GM21381 (cell line): Measurements from ENCODE around the gene RNASE7.
A peak's percentile ranks its signal among the peaks of the same experiment; 100 is the strongest.

Experiments
- ATAC-seq: cut with Tn5 transposase; IDR thresholded peaks from one replicate; pipeline ENCODE4 v1.9.1; 2021; ENCODE audit warnings: mild to moderate bottlenecking, moderate library complexity; ENCODE audit not compliant: unreplicated experiment

Gene RNASE7

DNA sequence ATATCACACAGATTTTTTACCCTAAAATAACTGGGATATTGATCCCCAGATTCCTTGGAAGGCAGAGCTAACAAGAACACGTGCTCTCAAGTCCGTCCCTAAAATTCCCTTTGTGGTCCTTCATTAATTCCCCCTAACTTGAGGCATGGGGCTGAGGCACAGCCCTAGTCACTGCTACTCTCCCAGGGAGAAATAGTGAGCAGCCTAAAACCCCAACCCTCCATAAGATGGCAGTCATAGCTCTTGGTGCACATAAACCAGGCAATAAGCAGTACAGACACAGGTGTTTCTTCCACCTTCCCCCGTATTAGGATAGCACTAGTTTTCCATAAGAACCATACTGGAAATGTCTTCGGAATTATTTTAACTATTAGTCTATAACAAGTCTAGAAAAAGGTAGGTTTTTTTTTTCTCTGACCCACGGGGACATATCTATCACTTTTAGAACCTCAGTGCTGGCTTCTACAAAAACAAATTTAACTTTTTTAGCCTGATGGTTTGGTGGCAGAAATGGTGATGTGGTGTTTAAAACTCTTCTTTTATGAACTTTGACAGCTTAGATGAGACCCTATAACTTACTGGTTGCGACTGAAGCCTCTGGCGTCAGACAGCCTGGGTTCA lies 24.8 kb downstream of the RNASE7 start:
- no peak for ATAC-seq

GRCh38 chr14:21068521-21069387 lies 26.6 kb downstream of the RNASE7 start:
- no peak for ATAC-seq

DNA sequence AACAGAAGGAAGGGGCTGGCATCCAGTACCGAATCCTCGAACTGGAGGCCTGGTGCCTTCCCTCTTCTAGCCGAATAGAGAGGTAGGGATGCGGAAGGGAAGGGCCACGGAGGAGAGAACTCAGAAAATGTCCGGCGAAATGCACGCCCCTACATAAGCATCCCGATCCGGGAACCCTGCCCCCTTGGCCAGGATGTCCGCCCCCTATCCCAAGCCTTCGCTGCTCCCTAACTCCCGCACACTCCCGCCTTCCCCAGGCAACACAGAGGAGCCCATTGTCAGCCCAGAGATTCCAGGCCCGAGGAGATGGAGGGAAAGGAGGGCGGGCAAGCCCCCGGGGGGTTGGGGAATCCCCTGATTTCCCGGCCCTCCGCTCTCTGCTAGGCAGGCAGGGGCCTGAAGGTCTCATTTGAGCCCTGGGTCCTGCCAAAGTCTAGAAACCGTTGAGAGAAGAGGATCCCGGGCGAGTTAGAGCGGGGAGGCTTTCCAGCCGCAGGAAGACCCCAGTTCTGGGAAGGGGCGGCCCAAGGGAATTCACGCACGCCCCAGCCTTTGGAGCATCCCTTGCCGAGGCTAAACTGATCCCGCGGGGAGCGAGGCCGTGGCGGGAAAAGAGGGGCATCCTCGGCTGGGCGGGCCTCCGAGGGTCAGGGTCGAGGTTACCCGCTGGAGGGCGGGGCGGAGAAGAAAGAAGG lies 27.4 kb downstream of the RNASE7 start:
- no peak for ATAC-seq

GRCh38 chr14:21070083-21070609 lies 28.0 kb downstream of the RNASE7 start, which contains the start of gene ARHGEF40:
Gene ARHGEF40 (plus strand): TSS chr14:21070304. CDS start chr14:21070397, 93 bp downstream.
- no peak for ATAC-seq

GRCh38 chr14:21070610-21071224 lies 28.6 kb downstream of the RNASE7 start:
- peak; percentile 20 for ATAC-seq

DNA sequence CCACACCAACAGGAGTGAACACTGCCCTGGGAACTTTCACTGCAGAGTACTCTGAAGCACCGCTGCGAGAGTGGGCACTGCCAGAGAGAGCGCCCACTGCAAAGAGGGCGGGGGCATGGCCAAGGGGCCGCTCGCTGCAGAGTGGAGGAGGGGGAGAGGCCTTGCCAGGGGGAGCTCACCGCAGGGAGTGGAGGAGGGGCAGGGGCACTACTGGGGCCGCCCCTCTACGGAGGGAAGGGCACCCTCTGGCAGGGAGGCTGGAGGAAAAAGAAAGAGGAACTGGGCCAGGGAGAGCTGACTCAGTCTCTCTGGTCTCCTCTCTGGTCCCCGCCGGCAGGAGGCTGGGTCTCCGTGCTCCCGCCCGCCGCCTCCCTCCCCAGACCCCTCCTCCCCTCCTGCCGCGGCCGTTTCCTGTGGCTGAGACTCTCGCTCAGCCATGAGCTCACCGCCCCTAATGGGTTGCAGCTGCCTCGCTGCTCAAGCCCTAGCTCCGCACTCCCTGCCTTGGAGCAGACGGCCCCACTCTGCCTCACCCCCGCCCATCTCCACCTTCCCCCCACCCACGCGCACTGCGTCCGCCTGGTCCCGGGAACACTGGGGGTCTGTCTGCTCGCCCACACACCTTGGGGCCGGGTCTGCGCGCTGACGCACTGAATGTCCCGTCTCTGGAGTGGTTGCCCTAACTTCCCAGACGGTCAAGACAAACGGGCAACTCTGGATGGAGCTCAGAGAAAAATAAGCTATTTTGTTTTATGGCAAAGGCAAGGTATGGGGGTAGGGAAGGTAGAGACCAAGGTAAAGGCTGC lies 29.3 kb downstream of the RNASE7 start:
- ATAC-seq = peak; percentile 68

- no peak for ATAC-seq
Measured at GRCh38 chr14:21072031-21072473, 29.9 kb downstream of the RNASE7 start.

GRCh38 chr14:21072781-21073339 lies 30.7 kb downstream of the RNASE7 start:
- no peak for ATAC-seq

- no peak for ATAC-seq
Measured at GRCh38 chr14:21073921-21074320, 31.8 kb downstream of the RNASE7 start.

DNA sequence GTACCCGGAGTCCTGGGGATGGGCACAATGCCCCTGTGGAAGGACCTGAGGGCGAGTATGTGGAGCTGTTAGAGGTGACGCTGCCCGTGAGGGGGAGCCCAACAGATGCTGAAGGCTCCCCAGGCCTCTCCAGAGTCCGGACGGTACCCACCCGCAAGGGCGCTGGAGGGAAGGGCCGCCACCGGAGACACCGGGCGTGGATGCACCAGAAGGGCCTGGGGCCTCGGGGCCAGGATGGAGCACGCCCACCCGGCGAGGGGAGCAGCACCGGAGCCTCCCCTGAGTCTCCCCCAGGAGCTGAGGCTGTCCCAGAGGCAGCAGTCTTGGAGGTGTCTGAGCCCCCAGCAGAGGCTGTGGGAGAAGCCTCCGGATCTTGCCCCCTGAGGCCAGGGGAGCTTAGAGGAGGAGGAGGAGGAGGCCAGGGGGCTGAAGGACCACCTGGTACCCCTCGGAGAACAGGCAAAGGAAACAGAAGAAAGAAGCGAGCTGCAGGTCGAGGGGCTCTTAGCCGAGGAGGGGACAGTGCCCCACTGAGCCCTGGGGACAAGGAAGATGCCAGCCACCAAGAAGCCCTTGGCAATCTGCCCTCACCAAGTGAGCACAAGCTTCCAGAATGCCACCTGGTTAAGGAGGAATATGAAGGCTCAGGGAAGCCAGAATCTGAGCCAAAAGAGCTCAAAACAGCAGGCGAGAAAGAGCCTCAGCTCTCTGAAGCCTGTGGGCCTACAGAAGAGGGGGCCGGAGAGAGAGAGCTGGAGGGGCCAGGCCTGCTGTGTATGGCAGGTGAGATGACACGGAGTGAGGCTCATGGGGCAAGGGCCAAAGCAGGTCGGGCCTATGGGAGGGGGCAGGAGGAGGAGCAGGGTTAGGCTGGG lies 32.5 kb downstream of the RNASE7 start:
- no peak for ATAC-seq

DNA sequence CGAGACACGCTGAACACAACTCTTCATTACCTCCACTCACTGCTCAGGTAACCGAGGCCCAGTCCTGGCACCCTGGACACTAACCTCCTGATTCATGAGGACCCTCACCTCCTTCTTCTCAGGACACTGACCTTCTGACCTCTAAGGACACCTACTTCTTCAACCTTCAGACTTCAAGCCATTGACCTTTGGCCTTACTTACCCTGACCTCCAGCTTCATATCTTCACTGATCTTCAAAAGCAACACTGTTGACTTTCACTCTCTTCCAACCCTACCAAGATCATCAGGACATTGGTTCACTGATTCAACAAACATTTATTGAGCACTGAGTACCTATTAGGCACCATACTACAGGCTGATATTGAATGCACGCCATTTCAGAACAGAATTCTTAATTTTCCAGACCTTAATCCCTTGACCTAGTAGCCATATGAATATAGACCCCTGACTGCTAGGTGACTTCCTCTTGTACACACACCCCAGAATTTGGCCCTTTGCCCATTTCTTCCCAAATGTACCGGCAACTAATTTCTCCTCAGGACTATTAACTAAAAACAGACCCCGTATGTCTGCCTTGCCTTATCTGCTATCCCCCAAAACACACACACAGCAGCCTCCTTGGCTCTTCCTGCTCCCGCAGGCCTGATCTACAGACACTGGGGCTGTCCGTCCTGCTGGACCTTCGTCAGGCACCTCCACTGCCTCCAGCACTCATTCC lies 33.7 kb downstream of the RNASE7 start:
- ATAC-seq = no peak

- ATAC-seq = no peak
Measured at GRCh38 chr14:21077672-21078071, 35.5 kb downstream of the RNASE7 start.

DNA sequence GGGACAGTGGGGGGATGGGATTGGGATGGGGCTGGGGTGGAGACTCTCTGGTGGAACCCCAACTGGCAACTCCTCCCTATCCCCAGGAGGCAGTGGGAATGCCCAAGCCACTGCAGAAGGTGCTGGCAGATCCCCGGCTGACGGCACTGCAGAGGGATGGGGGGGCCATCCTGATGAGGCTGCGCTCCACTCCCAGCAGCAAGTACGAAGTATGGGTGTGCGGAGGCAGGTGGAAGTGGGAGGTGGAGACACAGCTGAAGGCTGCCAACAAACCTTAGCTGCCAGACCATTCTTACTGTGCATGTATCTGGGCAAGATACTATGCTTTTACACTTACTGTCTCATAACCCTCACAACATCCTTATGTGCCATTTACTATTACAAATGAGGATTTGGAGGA lies 36.1 kb downstream of the RNASE7 start:
- no peak for ATAC-seq

DNA sequence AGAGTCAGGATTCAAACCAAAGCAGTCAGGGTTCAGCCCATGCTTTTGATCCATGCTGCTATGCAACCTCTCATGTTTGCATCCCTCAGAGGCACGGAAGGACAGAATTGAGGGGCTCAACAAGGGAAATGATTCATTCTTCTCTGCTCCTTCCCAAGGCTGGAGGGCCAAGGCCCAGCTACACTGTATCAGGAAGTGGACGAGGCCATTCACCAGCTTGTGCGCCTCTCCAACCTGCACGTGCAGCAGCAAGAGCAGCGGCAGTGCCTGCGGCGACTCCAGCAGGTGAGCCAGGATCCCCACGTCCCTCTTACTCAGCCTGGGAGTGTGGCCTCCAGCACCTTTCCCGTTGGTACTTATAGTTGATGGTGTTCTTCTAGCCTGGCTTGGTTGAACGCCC lies 36.6 kb downstream of the RNASE7 start:
- ATAC-seq = no peak

DNA sequence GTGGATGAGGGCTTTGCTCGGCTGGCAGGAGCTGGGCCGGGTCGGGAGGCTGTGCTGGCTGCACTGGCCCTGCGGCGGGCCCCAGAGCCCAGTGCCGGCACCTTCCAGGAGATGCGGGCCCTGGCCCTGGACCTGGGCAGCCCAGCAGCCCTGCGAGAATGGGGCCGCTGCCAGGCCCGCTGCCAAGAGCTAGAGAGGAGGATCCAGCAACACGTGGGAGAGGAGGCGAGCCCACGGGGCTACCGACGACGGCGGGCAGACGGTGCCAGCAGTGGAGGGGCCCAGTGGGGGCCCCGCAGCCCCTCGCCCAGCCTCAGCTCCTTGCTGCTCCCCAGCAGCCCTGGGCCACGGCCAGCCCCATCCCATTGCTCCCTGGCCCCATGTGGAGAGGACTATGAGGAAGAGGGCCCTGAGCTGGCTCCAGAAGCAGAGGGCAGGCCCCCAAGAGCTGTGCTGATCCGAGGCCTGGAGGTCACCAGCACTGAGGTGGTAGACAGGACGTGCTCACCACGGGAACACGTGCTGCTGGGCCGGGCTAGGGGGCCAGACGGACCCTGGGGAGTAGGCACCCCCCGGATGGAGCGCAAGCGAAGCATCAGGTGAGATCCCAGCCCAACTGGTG lies 39.5 kb downstream of the RNASE7 start:
- ATAC-seq = no peak

- ATAC-seq = no peak
Measured at GRCh38 chr14:21083565-21084325, 41.6 kb downstream of the RNASE7 start.

- ATAC-seq = no peak
Measured at GRCh38 chr14:21084396-21084795, 42.2 kb downstream of the RNASE7 start.
